GM19452 (cell line): Measurements from ENCODE around the gene CDCA7L.
"Not testable (repeated sequence)": the region's sequence is repeated elsewhere in the genome, so short reads cannot be mapped to it uniquely, and the experiment has no call there.

Source experiments
- ATAC-seq: cut with Tn5 transposase; IDR thresholded peaks from one replicate; pipeline ENCODE4 v1.9.1; 2021; ENCODE audit not compliant: unreplicated experiment

CDCA7L gene

GRCh38 chr7:21911341-21911875, 34.3 kb downstream of the CDCA7L start:
- no peak for ATAC-seq

DNA sequence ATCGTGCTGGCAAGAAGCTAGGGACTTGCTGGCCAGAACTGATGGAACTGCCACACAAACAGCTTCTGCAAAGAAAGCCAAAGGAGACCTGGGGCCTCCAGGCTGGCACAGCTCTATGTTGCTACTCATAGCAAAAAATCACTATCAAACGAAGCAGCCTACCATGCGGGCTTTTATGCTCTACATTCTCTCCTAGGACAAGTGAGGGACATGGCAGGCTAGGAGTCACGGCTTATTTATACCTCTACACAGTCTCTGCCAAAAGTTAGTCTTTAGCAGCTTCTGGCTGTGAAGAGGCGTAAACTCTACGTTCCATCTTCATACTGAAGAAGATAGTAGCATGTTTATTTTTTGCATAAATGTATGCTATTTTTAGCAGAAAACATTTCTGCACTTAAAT, 35.4 kb downstream of the CDCA7L start:
- ATAC-seq: no peak

- no peak for ATAC-seq
These were observed 37.0 kb downstream of the CDCA7L start for GRCh38 chr7:21908746-21909145.

DNA sequence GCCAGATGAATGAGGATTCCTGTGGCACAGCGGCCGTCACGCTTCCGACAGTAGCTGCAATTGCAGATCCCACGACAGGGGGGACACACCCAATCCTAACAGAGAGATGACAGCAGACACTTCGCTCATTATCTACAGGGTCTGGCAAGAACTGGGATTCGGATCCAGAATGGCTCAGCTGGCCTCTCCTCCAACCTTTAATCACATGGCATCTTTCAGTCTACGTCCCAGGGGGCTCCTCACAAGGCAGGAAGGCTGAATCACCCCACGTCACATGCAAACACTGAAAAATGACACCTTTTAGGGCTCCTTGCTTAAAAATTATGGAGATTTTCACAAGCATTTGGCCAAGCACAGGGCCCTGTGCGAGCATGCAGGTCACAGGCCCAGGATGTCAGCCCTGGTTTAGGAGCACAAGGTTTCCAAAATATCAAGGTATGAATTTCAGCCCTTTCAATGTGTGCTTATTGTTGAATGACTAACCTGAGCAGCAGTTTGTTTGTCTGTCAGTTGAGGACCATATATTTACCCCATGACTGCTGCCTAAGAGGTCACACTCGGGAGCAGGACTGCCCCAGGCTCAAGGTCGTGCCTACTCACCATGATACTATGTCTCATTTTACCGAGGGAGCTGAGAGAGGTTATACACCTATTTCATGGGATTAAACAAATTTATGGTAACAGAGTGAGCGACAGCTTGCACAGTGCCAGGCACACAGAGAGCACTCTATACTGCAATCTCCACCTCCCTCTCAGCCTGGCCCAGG, 42.5 kb downstream of the CDCA7L start:
- no peak for ATAC-seq

- no peak for ATAC-seq
These were observed 43.5 kb downstream of the CDCA7L start for GRCh38 chr7:21902240-21902639.

- peak; percentile 97 for ATAC-seq
These were observed 47.3 kb downstream of the CDCA7L start for GRCh38 chr7:21898265-21898930.

DNA sequence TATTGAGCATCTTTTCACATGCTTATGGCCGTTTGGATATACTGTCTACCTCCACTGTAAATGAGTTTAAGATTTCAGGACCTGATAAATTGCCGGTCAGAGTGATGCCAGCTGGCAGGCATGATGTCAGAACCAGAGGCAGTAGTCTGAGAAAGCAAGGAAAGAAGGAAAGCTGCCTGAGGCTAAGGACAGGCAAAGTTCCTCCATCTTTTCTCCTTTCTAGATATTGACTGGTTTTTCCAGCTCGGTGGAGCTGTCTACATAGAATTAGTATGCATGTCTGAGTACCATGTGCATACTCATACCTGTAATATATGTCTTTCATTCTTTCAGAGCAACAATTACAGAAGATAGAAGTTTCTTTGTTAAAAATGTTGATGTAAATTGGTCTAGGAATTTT, 52.3 kb downstream of the CDCA7L start:
- ATAC-seq: no peak

- ATAC-seq: no peak
These were observed 54.4 kb downstream of the CDCA7L start for GRCh38 chr7:21891291-21891690.

DNA sequence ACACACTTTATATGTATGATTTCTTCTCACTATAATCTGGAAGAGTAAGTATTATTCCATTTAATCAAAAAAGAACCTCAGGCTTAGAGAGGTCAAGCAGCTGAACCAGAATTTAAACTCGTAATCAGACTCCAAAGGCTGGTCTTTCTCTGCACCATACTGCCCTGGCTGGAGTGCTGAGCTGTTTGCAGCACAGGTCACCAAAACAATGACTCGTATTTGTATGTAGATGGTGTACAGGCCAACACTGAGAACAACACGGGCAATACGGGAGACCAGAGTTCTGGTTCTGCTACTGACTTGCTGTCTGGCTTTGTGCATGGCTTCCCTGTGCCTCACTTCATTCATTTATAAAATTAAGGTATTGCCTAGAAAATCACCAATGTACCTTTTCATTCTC, 57.9 kb downstream of the CDCA7L start:
- ATAC-seq: no peak

DNA sequence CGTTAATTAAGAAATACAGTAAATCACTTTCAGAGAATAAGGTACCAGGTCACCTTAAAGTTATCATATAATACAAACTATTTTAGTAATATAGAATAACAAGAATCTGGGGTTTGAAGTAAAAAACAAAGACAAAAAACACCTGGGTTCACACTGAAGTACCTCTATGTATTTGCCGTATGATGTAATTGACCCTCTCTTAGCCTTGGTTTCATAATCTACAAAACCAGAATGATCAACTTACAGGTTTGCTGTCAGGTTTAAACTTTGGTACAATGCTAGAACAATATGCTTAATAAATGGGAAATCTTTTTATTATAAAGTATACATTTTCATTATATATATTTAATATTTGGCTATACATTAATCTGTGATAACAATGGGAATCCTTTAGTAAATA, 58.3 kb downstream of the CDCA7L start:
- no peak for ATAC-seq

GRCh38 chr7:21886396-21886795, 59.3 kb downstream of the CDCA7L start:
- ATAC-seq: no peak

- ATAC-seq: no peak
These were observed 61.2 kb downstream of the CDCA7L start for GRCh38 chr7:21884496-21884895.

DNA sequence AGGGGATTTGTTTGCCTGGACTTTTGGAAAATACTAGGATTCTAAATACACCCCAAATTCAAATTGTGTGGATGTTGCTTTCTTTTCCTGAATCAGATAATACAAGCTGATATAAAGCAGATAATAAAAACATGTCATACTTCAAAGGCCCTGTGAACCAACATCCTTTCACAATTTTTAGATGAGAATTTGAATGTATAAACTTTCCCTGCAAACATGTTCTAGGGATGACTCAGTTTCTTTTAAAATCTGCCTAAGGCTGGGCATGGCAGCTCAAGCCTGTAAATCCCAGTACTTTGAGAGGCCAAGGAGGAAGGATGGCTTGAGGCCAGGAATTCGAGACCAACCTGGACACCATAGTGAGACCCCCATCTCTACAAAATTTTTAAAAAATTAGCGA, 62.2 kb downstream of the CDCA7L start:
- ATAC-seq: not testable (repeated sequence)

- ATAC-seq: no peak
These were observed 62.6 kb downstream of the CDCA7L start for GRCh38 chr7:21883069-21883468.

DNA sequence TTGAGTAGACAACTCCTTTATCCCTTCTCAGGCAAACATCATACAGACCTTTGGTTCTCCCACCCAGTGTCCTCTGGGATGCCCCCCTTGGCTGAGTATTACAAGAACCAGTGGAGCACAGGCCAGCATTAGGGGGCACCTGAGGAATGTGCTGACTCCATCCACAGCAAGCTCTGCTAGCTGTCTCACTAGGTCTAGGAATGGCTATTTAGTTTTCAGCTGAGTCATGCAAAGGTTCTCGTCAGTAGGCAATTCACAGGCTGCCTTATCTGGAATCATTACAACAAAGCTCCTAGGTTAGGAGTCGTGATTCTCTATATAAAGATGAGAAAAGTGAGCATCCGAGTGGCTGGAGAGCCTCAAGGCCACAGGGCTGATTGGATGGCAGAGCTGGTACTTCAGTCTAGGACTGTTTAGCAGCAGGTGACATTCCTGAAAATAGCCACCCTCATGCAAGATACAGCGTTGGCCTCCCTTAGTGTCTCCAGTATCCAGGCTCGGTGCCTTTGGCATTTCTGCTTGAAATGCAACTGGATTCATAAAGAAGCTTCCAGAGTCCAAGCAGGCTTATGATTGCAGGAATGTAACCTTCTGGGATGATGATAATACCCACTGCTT, 75.8 kb downstream of the CDCA7L start:
- no peak for ATAC-seq

- ATAC-seq: no peak
These were observed 77.2 kb downstream of the CDCA7L start for GRCh38 chr7:21868576-21868850.

GRCh38 chr7:21867816-21868575, 77.7 kb downstream of the CDCA7L start:
- ATAC-seq: no peak

DNA sequence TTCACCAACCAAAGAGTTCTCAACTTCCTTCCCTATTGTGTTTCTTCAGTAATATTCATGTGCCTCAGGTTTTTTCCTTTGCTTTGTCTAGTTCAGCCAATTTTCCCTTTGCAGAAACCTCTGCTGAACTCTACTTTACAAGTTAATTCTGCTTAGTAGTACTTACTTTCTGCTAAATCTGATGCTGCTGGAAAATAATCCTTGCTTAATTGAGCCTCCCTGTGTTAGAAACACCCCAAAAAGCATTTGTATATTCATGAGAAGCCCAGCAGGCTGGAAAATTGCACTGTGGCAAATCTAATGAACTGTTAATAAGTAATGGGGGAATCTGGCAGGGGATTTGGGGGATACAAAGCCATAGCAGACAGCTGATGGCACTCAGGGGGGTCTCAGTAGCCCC, 78.5 kb downstream of the CDCA7L start:
- no peak for ATAC-seq

DNA sequence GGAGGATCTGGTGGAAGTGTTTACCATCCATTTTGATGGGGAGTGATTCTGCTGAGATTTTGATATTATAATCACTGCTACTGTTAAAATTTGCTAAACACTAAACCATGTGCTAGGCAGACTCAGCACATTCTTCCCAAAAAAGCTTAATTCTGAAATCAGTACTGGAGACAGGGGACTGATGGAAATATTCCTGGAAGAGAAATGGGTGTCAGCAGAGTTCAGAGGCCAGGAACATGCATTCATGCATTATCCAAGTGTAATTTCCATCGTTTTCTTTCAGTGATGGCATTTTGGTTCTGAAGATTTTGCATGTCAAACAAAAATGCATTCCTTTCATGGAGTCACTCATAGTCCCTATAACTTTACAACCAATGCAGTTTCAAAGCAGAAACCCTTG, 79.0 kb downstream of the CDCA7L start:
- ATAC-seq: no peak

- ATAC-seq: not testable (repeated sequence)
These were observed 80.0 kb downstream of the CDCA7L start for GRCh38 chr7:21865631-21866204.

DNA sequence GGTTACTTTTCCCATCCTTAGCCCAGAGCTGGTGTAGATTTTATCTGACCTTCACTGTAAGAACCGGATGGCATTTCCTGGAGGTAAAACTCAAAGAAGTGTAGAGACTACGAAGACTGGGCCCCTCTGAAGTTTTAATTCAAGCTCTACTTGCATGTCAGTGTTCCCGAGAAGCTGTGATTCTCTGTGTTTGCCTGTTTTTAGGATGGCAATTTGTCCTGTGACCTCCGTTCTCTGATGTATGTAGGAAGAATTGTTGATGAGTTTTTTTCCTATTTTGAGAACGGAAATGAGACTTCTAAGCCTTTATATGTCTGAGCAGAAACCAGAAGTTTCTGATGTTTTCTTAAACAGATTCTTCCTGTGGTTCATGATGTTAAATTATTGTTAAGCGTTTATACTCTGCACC, 94.1 kb downstream of the CDCA7L start:
- ATAC-seq: no peak
